ENCODE data around the gene KCNH4. TPM values are rescaled to one million over a fixed set of nuclear protein-coding genes. Genes with fewer than 3 reads are reported as not detected.
A peak's percentile ranks its signal among the peaks of the same experiment; 100 is the strongest.

The KCNH4 gene
- total RNA-seq, 1 donor from 2014 or later, result not detected

DNA sequence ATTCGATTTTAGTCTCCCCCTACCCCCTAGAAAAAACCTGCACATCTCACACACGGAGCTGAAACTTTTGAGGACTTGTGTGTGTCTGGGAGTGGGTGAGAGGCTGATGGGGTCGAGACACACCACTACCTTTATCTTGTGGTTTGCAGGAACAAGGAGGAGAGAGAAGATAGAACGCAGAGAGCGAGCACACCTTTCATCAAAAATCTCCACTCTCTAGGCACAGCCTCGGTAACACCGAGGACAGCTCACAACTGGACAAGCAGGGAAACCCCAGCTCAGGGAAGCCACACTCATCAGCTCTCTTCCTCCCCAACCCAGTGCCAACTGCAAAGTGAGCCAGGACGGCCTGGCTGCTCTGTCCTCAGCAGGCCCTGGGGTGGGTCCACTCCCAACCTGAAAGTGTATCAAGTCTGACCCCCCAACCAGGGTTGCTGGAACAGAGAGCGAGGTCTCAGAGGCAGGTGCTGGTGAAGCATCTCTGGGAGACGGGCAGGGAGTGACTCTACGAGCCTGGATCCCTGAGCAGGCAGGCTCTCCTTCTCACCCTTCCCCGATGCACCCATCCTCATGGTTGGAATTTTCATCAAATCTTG lies 18.6 kb upstream of the KCNH4 start:
- Mint-ChIP-seq H3K27me3 (no peaks in the 10 kb centered on the region), H3K27ac (no peak overlapping the region), H3K4me1 (ENCODE audit: unreplicated experiment) (peaks cover 4% of the 10 kb centered on the region), H3K4me3 (no peak overlapping the region), H3K36me3 (peaks cover 5% of the 10 kb centered on the region), H3K9me3 (no peaks in the 10 kb centered on the region)
- TF ChIP-seq CTCF (conservative IDR thresholded peaks at IDR 0.05), result no peak
- DNase-seq (ENCODE audit: extremely low spot score, unreplicated experiment), result no peak

GRCh38 chr17:42198897-42199296 lies 18.0 kb upstream of the KCNH4 start:
- Mint-ChIP-seq H3K36me3 (peaks cover under 1% of the 10 kb centered on the region), H3K4me3 (no peak overlapping the region), H3K27ac (no peak overlapping the region), H3K9me3 (no peaks in the 10 kb centered on the region), H3K4me1 (ENCODE audit: unreplicated experiment) (peaks cover 8% of the 10 kb centered on the region), H3K27me3 (no peaks in the 10 kb centered on the region)
- no peak for TF ChIP-seq CTCF (conservative IDR thresholded peaks at IDR 0.05)
- no peak for DNase-seq (ENCODE audit: extremely low spot score, unreplicated experiment)

DNA sequence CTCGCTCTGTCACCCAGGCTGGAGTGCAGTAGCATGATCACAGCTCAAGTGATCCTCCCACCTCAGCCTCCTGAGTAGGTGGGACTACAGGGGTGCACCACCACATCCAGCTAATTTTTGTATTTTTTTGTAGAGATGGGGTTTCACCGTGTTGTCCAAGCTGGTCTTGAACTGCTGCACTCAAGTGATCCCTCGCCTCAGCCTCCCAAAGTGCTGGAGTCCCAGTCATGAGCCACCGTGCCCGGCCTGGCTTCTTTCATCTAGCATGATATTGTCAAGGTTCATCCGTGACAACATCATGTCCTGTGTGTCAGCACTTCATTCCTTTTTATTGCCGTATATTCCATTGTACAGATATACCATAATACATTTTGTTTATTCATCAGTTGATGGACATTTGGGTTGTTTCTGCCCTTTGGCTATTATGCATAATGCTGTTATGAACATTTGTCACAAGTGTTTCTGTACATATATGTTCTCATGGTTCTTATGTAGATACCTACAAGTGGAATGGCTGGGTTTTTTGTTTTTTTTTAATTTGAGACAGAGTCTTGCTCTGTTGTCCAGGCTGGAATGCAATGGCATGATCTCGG lies 16.7 kb upstream of the KCNH4 start:
- H3K9me3 Mint-ChIP-seq, result no peaks in the 10 kb centered on the region
- TF ChIP-seq CTCF (conservative IDR thresholded peaks at IDR 0.05), result no peak

GRCh38 chr17:42193969-42194899 lies 13.3 kb upstream of the KCNH4 start, which contains the start of gene GHDC:
Gene GHDC (minus strand): TSS chr17:42194494. CDS start chr17:42193581, 913 bp downstream.
- no peak for TF ChIP-seq CTCF (conservative IDR thresholded peaks at IDR 0.05)
- peaks cover 5% of the 10 kb centered on the region for H3K4me1 Mint-ChIP-seq (ENCODE audit: unreplicated experiment)
- H3K27ac Mint-ChIP-seq, result peak within 1 kb of the TSS; percentile 48
- H3K27me3 Mint-ChIP-seq, result no peaks in the 10 kb centered on the region
- H3K36me3 Mint-ChIP-seq, result no peaks in the 10 kb centered on the region
- no peaks in the 10 kb centered on the region for H3K9me3 Mint-ChIP-seq
- H3K4me3 Mint-ChIP-seq, result peak within 1 kb of the TSS; percentile 88
- DNase-seq (ENCODE audit: extremely low spot score, unreplicated experiment), result no peak

More for the DNA sequence above, 16.7 kb upstream of the KCNH4 start:
- H3K36me3 Mint-ChIP-seq, result no peaks in the 10 kb centered on the region
- no peak overlapping the region for H3K27ac Mint-ChIP-seq
- no peaks in the 10 kb centered on the region for H3K27me3 Mint-ChIP-seq
- DNase-seq (ENCODE audit: extremely low spot score, unreplicated experiment), result no peak
- no peak overlapping the region for H3K4me3 Mint-ChIP-seq
- peaks cover 8% of the 10 kb centered on the region for H3K4me1 Mint-ChIP-seq (ENCODE audit: unreplicated experiment)

DNA sequence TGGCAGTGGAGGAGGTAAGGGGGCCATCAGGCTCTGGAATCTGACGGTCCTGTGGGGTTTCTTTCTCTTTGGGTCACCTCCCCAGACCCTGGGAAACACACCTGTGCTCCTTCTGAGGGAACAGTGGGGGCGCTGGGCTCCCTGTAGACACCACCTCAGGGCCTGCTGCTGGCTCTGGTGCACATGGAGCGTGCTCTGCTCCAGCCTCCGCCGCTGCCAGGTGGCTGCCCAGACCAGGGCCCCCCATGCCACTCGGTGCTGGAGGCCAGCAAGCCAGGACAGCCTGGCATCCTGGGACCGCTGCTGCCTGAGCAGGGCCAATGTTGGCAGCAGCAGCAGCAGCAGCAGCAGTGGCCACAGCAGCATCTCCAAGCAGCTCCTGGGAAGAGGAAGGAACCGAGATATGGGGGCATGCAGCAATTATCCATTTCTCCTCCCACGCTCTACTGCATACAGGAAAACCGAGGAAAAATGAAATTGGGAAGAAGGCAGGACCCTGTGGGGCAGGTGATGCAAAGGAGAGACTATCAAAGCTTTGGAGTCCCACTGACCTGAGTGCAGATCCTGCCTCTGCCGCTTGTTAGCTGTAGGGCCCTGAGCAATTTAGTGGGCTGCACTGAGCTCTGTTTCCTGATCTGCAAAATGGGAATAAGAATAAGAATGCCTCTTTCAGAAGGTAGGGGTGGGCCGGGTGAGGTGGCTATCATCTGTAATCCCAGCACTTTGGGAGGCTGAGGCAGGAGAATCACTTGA lies 12.4 kb upstream of the KCNH4 start:
- Mint-ChIP-seq H3K9me3 (no peaks in the 10 kb centered on the region), H3K4me3 (peak overlapping the region; percentile 88), H3K27ac (no peak overlapping the region), H3K36me3 (no peaks in the 10 kb centered on the region), H3K4me1 (ENCODE audit: unreplicated experiment) (peaks cover 5% of the 10 kb centered on the region), H3K27me3 (no peaks in the 10 kb centered on the region)
- no peak for TF ChIP-seq CTCF (conservative IDR thresholded peaks at IDR 0.05)
- DNase-seq (ENCODE audit: extremely low spot score, unreplicated experiment), result no peak

All from type B pancreatic cell (in vitro differentiated cells).